GM23338 (cell line): ENCODE measurements around the gene PAIP2. TPM values are rescaled to one million over a fixed set of nuclear protein-coding genes. Genes with fewer than 3 reads are reported as not detected.

Experiments
- ATAC-seq: fragments of 200-7000 bp; cut with Tn5 transposase; 3 replicates; pipeline ENCODE4 v1.9.1; 2020
- DNase-seq: peaks from one replicate; pipeline ENCODE4 v3.0.0-alpha.2; 2015; ENCODE audit warnings: low spot score
- H2AFZ ChIP-seq: fragments of 200-600 bp; sonication (generic); 2 replicates; pipeline ENCODE4 v1.8.0; 2016; ENCODE audit warnings: antibody characterized with exemption, mild to moderate bottlenecking, moderate library complexity
- H3F3A ChIP-seq: fragments of 200-600 bp; sonication (generic); replicated peaks from 2 replicates; pipeline ENCODE4 v1.8.0; 2017; ENCODE audit warnings: antibody characterized with exemption, mixed run types, low read depth
- H3K27ac ChIP-seq: fragments of 200-600 bp; sonication (generic); 2 replicates; pipeline ENCODE4 v1.6.1; 2016; ENCODE audit warnings: low read depth
- H3K27me3 ChIP-seq: fragments of 200-600 bp; sonication (generic); 2 replicates; pipeline ENCODE4 v1.8.0; 2016; ENCODE audit warnings: mild to moderate bottlenecking, mixed run types, moderate library complexity; ENCODE audit not compliant: insufficient read depth
- H3K36me3 ChIP-seq: fragments of 200-600 bp; sonication (generic); 2 replicates; pipeline ENCODE4 v1.8.0; 2016; ENCODE audit warnings: mild to moderate bottlenecking; ENCODE audit not compliant: insufficient read depth
- H3K4me1 ChIP-seq: fragments of 200-600 bp; sonication (generic); 2 replicates; pipeline ENCODE4 v1.8.0; 2016; ENCODE audit warnings: mild to moderate bottlenecking, moderate library complexity; ENCODE audit not compliant: insufficient read depth
- H3K4me2 ChIP-seq: fragments of 200-600 bp; sonication (generic); 2 replicates; pipeline ENCODE4 v1.7.1; 2017; ENCODE audit warnings: mixed run types
- H3K4me3 ChIP-seq: fragments of 200-600 bp; sonication (generic); 2 replicates; pipeline ENCODE4 v1.6.1; 2016; ENCODE audit warnings: mixed run types
- H3K79me2 ChIP-seq: fragments of 200-600 bp; sonication (generic); replicated peaks from 2 replicates; pipeline ENCODE4 v1.8.0; 2017; ENCODE audit warnings: mild to moderate bottlenecking; ENCODE audit not compliant: insufficient read depth
- H3K9me2 ChIP-seq: fragments of 200-600 bp; sonication (generic); 2 replicates; pipeline ENCODE4 v1.8.0; 2017; ENCODE audit not compliant: insufficient read depth
- H4K20me1 ChIP-seq: fragments of 200-600 bp; sonication (generic); replicated peaks from 2 replicates; pipeline ENCODE4 v1.8.0; 2017; ENCODE audit warnings: mild to moderate bottlenecking; ENCODE audit not compliant: insufficient read depth
- H3K27ac Mint-ChIP-seq: 2 replicates; pipeline ENCODE4 v1.8.0; 2020; ENCODE audit warnings: inconsistent platforms, mild to moderate bottlenecking, moderate library complexity, mixed read lengths
- H3K27me3 Mint-ChIP-seq: 3 replicates; pipeline ENCODE4 v1.8.0; 2022; ENCODE audit warnings: low read depth, mild to moderate bottlenecking, moderate library complexity, mixed read lengths, inconsistent platforms; ENCODE audit not compliant: insufficient read depth, poor library complexity
- H3K36me3 Mint-ChIP-seq: 3 replicates; pipeline ENCODE4 v1.8.0; 2021; ENCODE audit warnings: low read depth, mild to moderate bottlenecking, inconsistent platforms, moderate library complexity, mixed read lengths
- H3K4me1 Mint-ChIP-seq: 3 replicates; pipeline ENCODE4 v1.8.0; 2020; ENCODE audit warnings: mild to moderate bottlenecking, inconsistent platforms, mixed read lengths
- H3K4me3 Mint-ChIP-seq: 3 replicates; pipeline ENCODE4 v1.8.0; 2021; ENCODE audit warnings: moderate library complexity, mild to moderate bottlenecking, inconsistent platforms, mixed read lengths
- H3K9me3 Mint-ChIP-seq: 3 replicates; pipeline ENCODE4 v1.8.0; 2020; ENCODE audit warnings: moderate library complexity, mild to moderate bottlenecking, inconsistent platforms, mixed read lengths
- CREB1 ChIP-seq: fragments of 250-450 bp; sonication (Bioruptor Pico); IDR thresholded peaks from 2 replicates; pipeline ENCODE4 v1.5.0; 2020; ENCODE audit warnings: low read depth, mild to moderate bottlenecking, moderate library complexity
- CTCF ChIP-seq, 2 experiments: fragments of 200-600 bp in 1 of 2; sonication (generic) in 1 of 2; conservative IDR thresholded peaks; 2 replicates each; pipeline versions ENCODE4 v1.5.1 to v1.6.1; 2016 to 2017; ENCODE audit warnings: antibody characterized with exemption in 2 of 2, low read depth in 2 of 2, mild to moderate bottlenecking in 2 of 2, moderate library complexity in 1 of 2
- EZH2phosphoT487 ChIP-seq: fragments of 200-600 bp; sonication (generic); IDR thresholded peaks from one replicate; pipeline ENCODE4 v1.8.1; 2018; ENCODE audit warnings: antibody characterized with exemption; ENCODE audit not compliant: unreplicated experiment
- JUNB ChIP-seq: IDR thresholded peaks from one replicate; pipeline ENCODE4 v1.6.1; 2016; ENCODE audit warnings: antibody characterized with exemption; ENCODE audit not compliant: unreplicated experiment
- NANOG ChIP-seq: IDR thresholded peaks from 2 replicates; pipeline ENCODE4 v1.6.1; 2016; ENCODE audit warnings: antibody characterized with exemption, borderline replicate concordance
- STAT1 ChIP-seq: IDR thresholded peaks from one replicate; pipeline ENCODE4 v1.6.1; 2016; ENCODE audit warnings: antibody characterized with exemption; ENCODE audit not compliant: unreplicated experiment
- ZNF462 ChIP-seq: fragments of 250-450 bp; sonication (Bioruptor Pico); IDR thresholded peaks from 2 replicates; pipeline ENCODE4 v1.5.0; 2020; ENCODE audit warnings: mild to moderate bottlenecking, moderate library complexity
- polyA plus RNA-seq: library from polyadenylated mRNA; unstranded; fragments of >200 nt; fragmentation: Nextera tagmentation; extraction: Ambion mirVana; gene quantifications from 2 replicates; pipeline ENCODE4 v1.2.1, GENCODE V29; 2016
- total RNA-seq: library from RNA; depleted of rRNA; stranded (reverse); fragments of >200 nt; shearing (Covaris generic); gene quantifications from 2 replicates; pipeline ENCODE4 v1.2.3, GENCODE V29; 2014

Gene PAIP2
- total and polyA plus RNA-seq, 2 experiments from 2014 or later = 132 to 277 TPM

GRCh38 chr5:139312075-139312474 is 29.6 kb upstream of the PAIP2 start (continued):
- TF ChIP-seq ZNF462 = no peak
- TF ChIP-seq CTCF (conservative IDR thresholded peaks at IDR 0.05; ENCODE audit: low read depth in 2 of 2) = no peak

- no peak for DNase-seq
- no peak overlapping the region for H3K4me2 ChIP-seq
Observed at GRCh38 chr5:139314276-139314675, 27.4 kb upstream of the PAIP2 start.

More at GRCh38 chr5:139314276-139314675, 27.4 kb upstream of the PAIP2 start:
- Histone ChIP-seq H3K9me2 (no peaks in the 10 kb centered on the region), H3K4me3 (no peak overlapping the region), H4K20me1 (peaks cover 84% of the 10 kb centered on the region), H3K27ac (peak overlapping the region; percentile 33; the same call in 1 of the 2 replicates), H3K27me3 (no peaks in the 10 kb centered on the region), H3K36me3 (peaks cover 38% of the 10 kb centered on the region), H3K4me1 (peaks cover 28% of the 10 kb centered on the region), H3K79me2 (peaks cover 100% of the 10 kb centered on the region), H3F3A (peaks cover 10% of the 10 kb centered on the region; the same call in 1 of the 2 replicates), H2AFZ (no peak overlapping the region)
- TF ChIP-seq ZNF462 (no peak), NANOG (no peak), STAT1 (no peak), CREB1 (CRISPR knock-in tag) (no peak), EZH2phosphoT487 (no peak), JUNB (no peak)
- Mint-ChIP-seq H3K27ac (no peak overlapping the region), H3K36me3 (peaks cover 50% of the 10 kb centered on the region), H3K4me3 (no peak overlapping the region), H3K27me3 (no peaks in the 10 kb centered on the region), H3K9me3 (no peaks in the 10 kb centered on the region), H3K4me1 (peaks cover 31% of the 10 kb centered on the region)
- no peak for ATAC-seq
